Gastroesophageal sphincter (tissue), 4 donors: ENCODE results near the gene SDHC. TPM values are rescaled to one million over a fixed set of nuclear protein-coding genes. Genes with fewer than 3 reads are reported as not detected.

Experiments
- ATAC-seq: fragments of 150-250 bp; one replicate; pipeline ENCODE4 v1.9.1; 2016; ENCODE audit warnings: mild to moderate bottlenecking, moderate library complexity
- H3K27ac ChIP-seq, 4 donors: fragments of 200-600 bp; sonication (generic) in 3 of 4; 1 replicate in 3 of 4; 2 replicates in 1 of 4; pipeline ENCODE4 v1.5.1; 2016 to 2019
- H3K27me3 ChIP-seq: fragments of 200-600 bp; sonication (generic); one replicate; pipeline ENCODE4 v1.5.1; 2019
- H3K36me3 ChIP-seq, 2 donors: fragments of 200-600 bp; sonication (generic); one replicate each; pipeline ENCODE4 v1.5.1; 2019; ENCODE audit warnings: control low read depth in 1 of 2
- H3K4me1 ChIP-seq, 3 donors: fragments of 200-600 bp; sonication (generic); 1 replicate in 2 of 3; 2 replicates in 1 of 3; pipeline ENCODE4 v1.5.1; 2016 to 2019; ENCODE audit warnings: control low read depth in 2 of 3
- H3K4me3 ChIP-seq, 2 donors: fragments of 200-600 bp; sonication (generic); one replicate each; pipeline ENCODE4 v1.5.1; 2019; ENCODE audit warnings: mild to moderate bottlenecking in 1 of 2, moderate library complexity in 1 of 2
- H3K9me3 ChIP-seq, 3 donors: fragments of 200-600 bp; sonication (generic); one replicate each; pipeline ENCODE4 v1.5.1; 2017 to 2019; ENCODE audit warnings: control low read depth in 2 of 3
- CTCF ChIP-seq, 4 experiments: fragments of 200-600 bp in 2 of 4; fragments of 450-650 bp in 2 of 4; sonication (generic) in 1 of 4; IDR thresholded peaks; one replicate each; pipeline ENCODE4 v1.5.1; 2017 to 2019; ENCODE audit warnings: antibody characterized with exemption in 4 of 4, mild to moderate bottlenecking in 2 of 4, moderate library complexity in 2 of 4
- EP300 ChIP-seq: sonication (generic); formaldehyde crosslinking; IDR thresholded peaks from one replicate; pipeline ENCODE4 v1.6.1; 2017; ENCODE audit warnings: antibody characterized with exemption, mild to moderate bottlenecking
- POLR2A ChIP-seq, 2 donors: fragments of 450-650 bp; IDR thresholded peaks; one replicate each; pipeline ENCODE4 v1.6.1; 2017; ENCODE audit warnings: antibody characterized with exemption in 2 of 2, mild to moderate bottlenecking in 2 of 2, moderate library complexity in 1 of 2
- POLR2AphosphoS5 ChIP-seq: sonication (generic); formaldehyde crosslinking; IDR thresholded peaks from one replicate; pipeline ENCODE4 v1.6.1; 2017; ENCODE audit warnings: antibody characterized with exemption
- WGBS, 2 donors: methylation state at CpG; one replicate each; pipeline ENCODE4 v1.1.5; 2018; ENCODE audit warnings: low coverage in 1 of 2; 5-methylcytosine and 5-hydroxymethylcytosine counted together
- total RNA-seq, 4 donors: library from RNA; depleted of rRNA; stranded (reverse); fragments of >200 nt; gene quantifications; one replicate each; pipeline ENCODE4 v1.1.0, GENCODE V29; 2016

The SDHC gene
- total RNA-seq, 4 donors from 2014 or later, result 7.5 to 59.1 (median 37.2) TPM

GRCh38 chr1:161273402-161273801 is 40.8 kb upstream of the SDHC start:
- no peaks in the 10 kb centered on the region for H3K9me3 ChIP-seq
- ATAC-seq, result no peak
- H3K4me1 ChIP-seq, result peaks cover 0 to 10% (median 0%) of the 10 kb centered on the region in 3 donors
- H3K4me3 ChIP-seq, result no peak overlapping the region
- H3K27me3 ChIP-seq, result no peaks in the 10 kb centered on the region
- H3K27ac ChIP-seq, result no peak overlapping the region
- WGBS, 2 donors, result 23 to 46% methylated on average over 2 to 3 of the region's 3 CpGs
- H3K36me3 ChIP-seq, result no peaks in the 10 kb centered on the region
- TF ChIP-seq EP300, result no peak
- TF ChIP-seq POLR2A (IDR thresholded peaks at IDR 0.05), result no peak
- TF ChIP-seq CTCF (IDR thresholded peaks at IDR 0.05), result no peak
- no peak for TF ChIP-seq POLR2AphosphoS5

GRCh38 chr1:161274874-161275273 is 39.3 kb upstream of the SDHC start:
- TF ChIP-seq POLR2AphosphoS5 (no peak), POLR2A (IDR thresholded peaks at IDR 0.05) (no peak), CTCF (IDR thresholded peaks at IDR 0.05) (no peak), EP300 (no peak)
- 40% methylated on average over 1 of the region's 3 CpGs; no CpG with 5 or more reads in 1 of the 2 donors for WGBS, 2 donors
- no peaks in the 10 kb centered on the region for H3K27me3 ChIP-seq
- no peaks in the 10 kb centered on the region for H3K36me3 ChIP-seq
- no peaks in the 10 kb centered on the region for H3K9me3 ChIP-seq
- no peak overlapping the region for H3K4me3 ChIP-seq
- no peak overlapping the region for H3K27ac ChIP-seq
- ATAC-seq, result no peak
- H3K4me1 ChIP-seq, result peaks cover 0 to 10% (median 0%) of the 10 kb centered on the region in 3 donors

GRCh38 chr1:161282991-161283390 is 31.2 kb upstream of the SDHC start:
- Histone ChIP-seq H3K4me1 (no peaks in the 10 kb centered on the region), H3K27ac (no peak overlapping the region), H3K4me3 (no peak overlapping the region), H3K9me3 (no peaks in the 10 kb centered on the region), H3K36me3 (no peaks in the 10 kb centered on the region), H3K27me3 (no peaks in the 10 kb centered on the region)
- no peak for ATAC-seq
- TF ChIP-seq POLR2A (IDR thresholded peaks at IDR 0.05), result no peak
- no peak for TF ChIP-seq CTCF (IDR thresholded peaks at IDR 0.05)
- TF ChIP-seq POLR2AphosphoS5, result no peak
- TF ChIP-seq EP300, result no peak
- 88% methylated on average over 1 of the region's 1 CpG; no CpG with 5 or more reads in 1 of the 2 donors for WGBS, 2 donors

- TF ChIP-seq EP300 (no peak), POLR2A (IDR thresholded peaks at IDR 0.05) (no peak), POLR2AphosphoS5 (no peak), CTCF (IDR thresholded peaks at IDR 0.05) (no peak)
- Histone ChIP-seq H3K4me1 (no peaks in the 10 kb centered on the region), H3K27ac (no peak overlapping the region), H3K27me3 (no peaks in the 10 kb centered on the region), H3K4me3 (no peak overlapping the region), H3K36me3 (no peaks in the 10 kb centered on the region), H3K9me3 (no peaks in the 10 kb centered on the region)
- ATAC-seq, result no peak
- WGBS, 2 donors, result 81 to 100% methylated on average over 1 to 2 of the region's 2 CpGs
Observed at GRCh38 chr1:161285113-161285512, 29.1 kb upstream of the SDHC start.

- no peaks in the 10 kb centered on the region for H3K9me3 ChIP-seq
- H3K27ac ChIP-seq, result no peak overlapping the region
- no peaks in the 10 kb centered on the region for H3K27me3 ChIP-seq
- TF ChIP-seq CTCF (IDR thresholded peaks at IDR 0.05) (no peak), POLR2A (IDR thresholded peaks at IDR 0.05) (no peak), EP300 (no peak), POLR2AphosphoS5 (no peak)
- H3K36me3 ChIP-seq, result no peaks in the 10 kb centered on the region
- no peak overlapping the region for H3K4me3 ChIP-seq
- WGBS, 2 donors, result 37 to 60% methylated on average over 5 of the region's 5 CpGs
- ATAC-seq, result no peak
- no peaks in the 10 kb centered on the region for H3K4me1 ChIP-seq
Observed at GRCh38 chr1:161285521-161285920, 28.7 kb upstream of the SDHC start.
